Karpas-422 (cell line): ENCODE results near the gene FBF1. TPM values are rescaled to one million over a fixed set of nuclear protein-coding genes. Genes with fewer than 3 reads are reported as not detected.
"Not testable (repeated sequence)": the region's sequence is repeated elsewhere in the genome, so short reads cannot be mapped to it uniquely, and the experiment has no call there.

Source experiments
- DNase-seq: peaks from one replicate; pipeline ENCODE4 v3.0.0-alpha.2; 2015
- H2AFZ ChIP-seq: fragments of 200-600 bp; sonication (generic); 2 replicates; pipeline ENCODE4 v1.6.1; 2014; ENCODE audit warnings: antibody characterized with exemption, low read length, mixed read lengths
- H3K27ac ChIP-seq: fragments of 200-600 bp; sonication (generic); 2 replicates; pipeline ENCODE4 v1.5.1; 2014; ENCODE audit warnings: mild to moderate bottlenecking, low read length, moderate library complexity
- H3K27me3 ChIP-seq: fragments of 200-600 bp; sonication (generic); 2 replicates; pipeline ENCODE4 v1.6.1; 2014; ENCODE audit warnings: low read length, mixed read lengths
- H3K36me3 ChIP-seq: fragments of 200-600 bp; sonication (generic); 2 replicates; pipeline ENCODE4 v1.6.1; 2014; ENCODE audit warnings: low read length, mixed read lengths; ENCODE audit not compliant: insufficient read depth
- H3K4me1 ChIP-seq: fragments of 200-600 bp; sonication (generic); 2 replicates; pipeline ENCODE4 v1.6.1; 2014; ENCODE audit warnings: mild to moderate bottlenecking, low read length, mixed read lengths
- H3K4me2 ChIP-seq: fragments of 200-600 bp; sonication (generic); 2 replicates; pipeline ENCODE4 v1.6.1; 2014; ENCODE audit warnings: low read length, low read depth, mild to moderate bottlenecking; ENCODE audit not compliant: poor library complexity, severe bottlenecking
- H3K4me3 ChIP-seq: fragments of 200-600 bp; sonication (generic); 2 replicates; pipeline ENCODE4 v1.5.1; 2014; ENCODE audit warnings: mild to moderate bottlenecking, antibody characterized with exemption, low read length, mixed read lengths
- H3K79me2 ChIP-seq: fragments of 200-600 bp; sonication (generic); 2 replicates; pipeline ENCODE4 v1.6.1; 2014; ENCODE audit warnings: mild to moderate bottlenecking, low read length, mixed read lengths
- H3K9ac ChIP-seq: fragments of 200-600 bp; sonication (generic); 2 replicates; pipeline ENCODE4 v1.6.0; 2014; ENCODE audit warnings: low read length
- H3K9me2 ChIP-seq: fragments of 200-600 bp; sonication (generic), shearing (Covaris generic); replicated peaks from 2 replicates; pipeline ENCODE4 v1.6.0; 2014; ENCODE audit warnings: mild to moderate bottlenecking, low read length, moderate library complexity; ENCODE audit not compliant: insufficient read depth
- H3K9me3 ChIP-seq: fragments of 300-700, 200-600 bp; sonication (generic); 2 replicates; pipeline ENCODE4 v1.6.1; 2014; ENCODE audit warnings: low read length, mixed read lengths
- H4K20me1 ChIP-seq: fragments of 200-600 bp; sonication (generic); 2 replicates; pipeline ENCODE4 v1.6.1; 2014; ENCODE audit warnings: mild to moderate bottlenecking, antibody characterized with exemption, low read length, low read depth; ENCODE audit not compliant: insufficient read depth
- total RNA-seq: library from RNA; depleted of rRNA; stranded (reverse); fragments of >200 nt; shearing (Covaris generic); gene quantifications from 2 replicates; pipeline ENCODE4 v1.2.3, GENCODE V29; 2014; ENCODE audit warnings: low replicate concordance; rRNA removed

The FBF1 gene
- total RNA-seq, 1 experiment from 2014 or later, result 13.5 TPM

DNA sequence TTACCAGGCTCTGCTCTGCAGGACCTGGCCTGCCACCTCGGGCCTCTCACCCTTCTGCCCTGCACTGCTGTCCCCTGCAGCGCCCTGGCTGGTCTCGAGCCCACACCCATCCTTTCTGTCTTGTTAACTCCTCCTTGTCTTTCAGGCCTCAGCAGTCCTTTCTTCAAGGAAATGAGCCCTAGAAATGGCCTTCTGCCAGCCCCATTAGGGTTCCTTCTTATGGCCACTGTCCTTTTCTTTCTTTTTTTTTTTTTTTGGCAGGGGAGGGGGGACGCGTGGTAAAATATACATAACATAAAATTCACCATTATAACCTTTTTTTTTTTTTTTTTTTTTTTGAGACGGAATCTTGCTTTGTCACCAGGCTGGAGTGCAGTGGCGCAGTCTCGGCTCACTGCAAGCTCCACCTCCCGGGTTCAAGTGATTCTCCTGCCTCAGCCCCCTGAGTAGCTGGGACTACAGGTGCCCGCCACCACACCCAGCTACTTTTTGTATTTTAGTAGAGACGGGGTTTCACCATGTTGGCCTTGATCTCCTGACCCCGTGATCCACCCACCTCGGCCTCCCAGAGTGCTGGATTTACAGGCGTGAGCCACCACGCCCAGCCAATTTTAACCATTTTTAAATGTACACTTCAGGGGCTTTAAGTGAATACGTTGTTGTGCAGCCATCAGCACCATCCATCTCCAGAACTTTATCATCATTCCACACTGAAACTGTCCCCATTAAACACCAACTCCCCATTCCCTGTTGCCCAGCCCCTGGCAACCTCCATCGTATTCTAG lies 75.2 kb downstream of the FBF1 start:
- H3K27ac ChIP-seq, H3K9me3 ChIP-seq, DNase-seq, H3K79me2 ChIP-seq, H3K36me3 ChIP-seq, H3K27me3 ChIP-seq, H3K4me1 ChIP-seq, H2AFZ ChIP-seq, H3K4me2 ChIP-seq, H3K9ac ChIP-seq, H3K4me3 ChIP-seq, H3K9me2 ChIP-seq, H4K20me1 ChIP-seq: not testable (repeated sequence)

DNA sequence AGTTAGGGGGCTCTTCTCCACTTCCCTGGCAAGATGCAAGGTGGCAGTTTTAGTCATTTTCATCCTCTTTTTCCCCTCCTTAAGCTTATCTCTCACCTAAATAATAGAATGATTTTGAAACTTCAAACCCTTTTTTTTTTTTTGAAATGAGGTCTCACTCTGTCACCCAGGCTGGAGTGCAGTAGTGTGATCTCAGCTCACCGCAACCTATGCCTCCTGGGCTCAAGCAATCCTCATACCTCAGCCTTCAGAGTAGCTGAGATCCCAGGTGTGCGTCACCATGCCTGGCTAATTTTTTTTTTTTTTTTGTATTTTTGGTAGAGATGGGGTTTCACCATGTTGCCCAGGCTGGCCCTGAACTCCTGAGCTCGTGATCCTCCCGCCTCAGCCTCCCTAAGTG lies 76.0 kb downstream of the FBF1 start:
- DNase-seq, result not testable (repeated sequence)
- H3K4me2 ChIP-seq, result peak overlapping the region; percentile 21

DNA sequence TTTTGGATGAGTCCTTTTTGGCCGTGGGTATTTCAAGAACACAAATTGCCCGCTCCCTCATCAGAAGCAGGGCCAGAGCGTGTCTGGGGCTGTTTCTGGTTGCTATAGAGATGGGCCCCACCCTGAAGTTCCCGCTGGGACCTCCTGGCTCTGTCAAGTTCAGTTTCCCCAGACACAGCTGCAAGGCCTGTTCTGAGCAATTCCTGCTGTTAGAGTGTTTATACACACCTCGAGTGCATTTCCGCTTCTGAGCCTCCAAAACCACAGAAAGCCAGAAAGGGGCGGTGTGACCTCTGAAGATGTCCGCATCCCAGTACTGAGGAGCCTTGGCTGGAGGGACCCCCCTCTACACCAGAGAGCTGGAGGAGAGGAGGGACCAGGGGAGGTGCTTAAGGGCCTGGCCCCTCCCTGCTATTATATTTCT lies 76.4 kb downstream of the FBF1 start:
- no peaks in the 10 kb centered on the region for H3K9me2 ChIP-seq
- H3K27ac ChIP-seq, result no peak overlapping the region
- peak; percentile 70 for DNase-seq
- H3K4me1 ChIP-seq, result peaks cover 9% of the 10 kb centered on the region
- H3K36me3 ChIP-seq, result no peaks in the 10 kb centered on the region
- H3K27me3 ChIP-seq, result no peaks in the 10 kb centered on the region
- peak overlapping the region; percentile 21 for H3K4me2 ChIP-seq
- peak overlapping the region; percentile 22; the same call in 1 of the 2 replicates for H3K9ac ChIP-seq
- H3K4me3 ChIP-seq, result no peak overlapping the region
- H3K9me3 ChIP-seq, result no peaks in the 10 kb centered on the region
- H4K20me1 ChIP-seq, result no peaks in the 10 kb centered on the region
- H2AFZ ChIP-seq, result 0 out of 2 replicates have a peak overlapping the region, but pooled peaks have one; percentile 71
- no peaks in the 10 kb centered on the region for H3K79me2 ChIP-seq

More for the DNA sequence above, 76.0 kb downstream of the FBF1 start:
- not testable (repeated sequence) for H3K4me1 ChIP-seq, H3K9me3 ChIP-seq, H2AFZ ChIP-seq, H3K9me2 ChIP-seq, H3K9ac ChIP-seq, H3K79me2 ChIP-seq, H3K27me3 ChIP-seq, H4K20me1 ChIP-seq, H3K27ac ChIP-seq, H3K4me3 ChIP-seq, H3K36me3 ChIP-seq

DNA sequence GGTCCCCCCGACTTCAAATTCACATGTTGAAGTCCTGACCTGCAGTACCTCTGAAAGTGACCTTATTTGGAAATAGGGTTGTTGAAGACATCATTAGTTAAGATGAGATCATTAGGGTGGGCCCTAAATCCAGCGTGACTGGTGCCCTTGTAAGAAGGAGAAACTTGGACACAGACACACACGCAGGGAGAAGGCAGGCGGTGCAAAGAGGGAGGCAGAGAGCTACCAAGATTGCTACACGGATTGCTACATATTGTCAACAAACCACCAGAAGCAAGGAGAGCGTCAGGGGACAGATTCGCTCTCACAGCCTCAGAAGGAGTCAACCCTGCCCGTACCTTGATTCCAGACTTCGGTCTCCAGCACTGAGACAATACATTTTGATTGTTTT lies 78.9 kb downstream of the FBF1 start:
- Histone ChIP-seq H3K27ac (no peak overlapping the region), H3K4me3 (no peak overlapping the region), H2AFZ (no peak overlapping the region), H3K27me3 (no peaks in the 10 kb centered on the region), H3K9me2 (no peaks in the 10 kb centered on the region), H4K20me1 (no peaks in the 10 kb centered on the region), H3K36me3 (no peaks in the 10 kb centered on the region), H3K9me3 (no peaks in the 10 kb centered on the region), H3K79me2 (no peaks in the 10 kb centered on the region), H3K4me1 (peaks cover 24% of the 10 kb centered on the region), H3K9ac (no peak overlapping the region), H3K4me2 (no peak overlapping the region)
- no peak for DNase-seq

Other genes with a start within 250 kb of the FBF1 start
- 0.11 and 0.19 TPM in 2 replicates for gene ITGB4, start 219.6 kb downstream of the FBF1 start, total RNA-seq
- 23.9 and 28.3 TPM in 2 replicates for gene GALK1, start 175.8 kb downstream of the FBF1 start, total RNA-seq
- gene UNK, start 156.2 kb downstream of the FBF1 start, total RNA-seq, result 22.9 and 49.0 TPM in 2 replicates
- 30.9 and 52.5 TPM in 2 replicates for gene UNC13D, start 96.6 kb downstream of the FBF1 start, total RNA-seq
- 27.9 and 42.7 TPM in 2 replicates for gene WBP2, start 85.7 kb downstream of the FBF1 start, total RNA-seq
- 7.9 and 16.4 TPM in 2 replicates for gene TRIM47, start 62.5 kb downstream of the FBF1 start, total RNA-seq
- 18.4 and 39.5 TPM in 2 replicates for gene TRIM65, start 44.1 kb downstream of the FBF1 start, total RNA-seq
- gene MRPL38, start 36.2 kb downstream of the FBF1 start, total RNA-seq, result 33.5 and 42.7 TPM in 2 replicates
- 18.2 and 22.5 TPM in 2 replicates for gene ACOX1, start 38.1 kb upstream of the FBF1 start, total RNA-seq
- gene TEN1, start 38.2 kb upstream of the FBF1 start, total RNA-seq, result 5.7 and 23.0 TPM in 2 replicates
- gene CDK3, start 59.8 kb upstream of the FBF1 start, total RNA-seq, result 4.7 and 5.1 TPM in 2 replicates
- 0.07 and 0.29 TPM in 2 replicates for gene EVPL, start 86.3 kb upstream of the FBF1 start, total RNA-seq
- gene SRP68, start 131.5 kb upstream of the FBF1 start, total RNA-seq, result 12.0 and 18.4 TPM in 2 replicates
- gene GALR2, start 133.7 kb upstream of the FBF1 start, total RNA-seq, result not detected in 2 replicates
- gene ZACN, start 138.1 kb upstream of the FBF1 start, total RNA-seq, result not detected in 2 replicates
- gene EXOC7, start 162.7 kb upstream of the FBF1 start, total RNA-seq, result 55.4 and 69.0 TPM in 2 replicates
- gene FOXJ1, start 200.2 kb upstream of the FBF1 start, total RNA-seq, result not detected in 2 replicates